A673 (cell line): Measurements from ENCODE around the gene PSMB2. TPM values are rescaled to one million over a fixed set of nuclear protein-coding genes. Genes with fewer than 3 reads are reported as not detected.

Experiments
- BruUV-seq: library from RNA; stranded (reverse); fragments of 400-500 nt; replicated peaks from 2 replicates; lab custom pipeline; 2021; lab: Mats Ljungman, UMichigan
- CTCF ChIA-PET: fragments of 300-600 bp; sonication (Branson Sonifier 250); formaldehyde crosslinking; loops from one replicate; lab custom pipeline; 2022; ENCODE audit warnings: antibody characterized with exemption; lab: Charles Lee
- POLR2A ChIA-PET: fragments of 300-600 bp; sonication (Branson Sonifier 250); formaldehyde crosslinking; loops from one replicate; lab custom pipeline; 2022; ENCODE audit warnings: antibody characterized with exemption; ENCODE audit not compliant: low non-redundant PET; lab: Charles Lee
- DNase-seq: peaks from one replicate; pipeline ENCODE4 v3.0.0-alpha.2; 2015; ENCODE audit warnings: low spot score
- H3K27ac ChIP-seq: fragments of 200-600 bp; sonication (generic); 2 replicates; pipeline ENCODE4 v1.5.1; 2016; ENCODE audit warnings: mixed run types, low read depth, mild to moderate bottlenecking, mixed read lengths, antibody characterized with exemption, low read length; ENCODE audit not compliant: poor library complexity, severe bottlenecking
- H3K27me3 ChIP-seq: fragments of 200-600 bp; sonication (generic); replicated peaks from 2 replicates; pipeline ENCODE4 v1.6.1; 2017; ENCODE audit warnings: mixed run types, low read depth, mild to moderate bottlenecking, mixed read lengths, antibody characterized with exemption, low read length; ENCODE audit not compliant: insufficient read depth, poor library complexity
- H3K36me3 ChIP-seq: fragments of 200-600 bp; sonication (generic); 2 replicates; pipeline ENCODE4 v1.6.1; 2016; ENCODE audit warnings: mixed run types, mild to moderate bottlenecking, mixed read lengths, antibody characterized with exemption, low read length; ENCODE audit not compliant: insufficient read depth, poor library complexity, severe bottlenecking
- H3K4me1 ChIP-seq: fragments of 200-600 bp; sonication (generic); 2 replicates; pipeline ENCODE4 v1.6.1; 2017; ENCODE audit warnings: mixed run types, mild to moderate bottlenecking, mixed read lengths, antibody characterized with exemption, low read length; ENCODE audit not compliant: insufficient read depth, poor library complexity, severe bottlenecking
- H3K4me3 ChIP-seq: fragments of 200-600 bp; sonication (generic); 2 replicates; pipeline ENCODE4 v1.5.1; 2016; ENCODE audit warnings: low read depth, mixed run types, mild to moderate bottlenecking, mixed read lengths, low read length; ENCODE audit not compliant: poor library complexity, severe bottlenecking
- H3K9me3 ChIP-seq: fragments of 200-600 bp; sonication (generic); 2 replicates; pipeline ENCODE4 v1.6.1; 2016; ENCODE audit warnings: mixed run types, low read depth, mild to moderate bottlenecking, mixed read lengths, antibody characterized with exemption, low read length; ENCODE audit not compliant: poor library complexity, severe bottlenecking
- CTCF ChIP-seq: fragments of 300-800, 200-600 bp; sonication (generic); conservative IDR thresholded peaks from 2 replicates; pipeline ENCODE4 v1.5.1; 2017; ENCODE audit warnings: low read depth, mild to moderate bottlenecking, antibody characterized with exemption, low read length, moderate library complexity, mixed read lengths
- EZH2 ChIP-seq: fragments of 200-600 bp; sonication (generic); IDR thresholded peaks from 2 replicates; pipeline ENCODE4 v1.6.1; 2017; ENCODE audit warnings: borderline replicate concordance, low read depth, mild to moderate bottlenecking, mixed read lengths, antibody characterized with exemption, low read length; ENCODE audit not compliant: poor library complexity, severe bottlenecking
- intact Hi-C: fragments of 100-400 bp; cut with micrococcal nuclease; formaldehyde crosslinking; loops from one replicate; pipeline ENCODE4 v1.10.0; 2022; ENCODE audit not compliant: unreplicated experiment
- total RNA-seq: library from RNA; stranded (reverse); gene quantifications from 2 replicates; pipeline ENCODE4 v1.2.3, GENCODE V29; 2021

PSMB2 gene
- total RNA-seq, 1 experiment from 2014 or later = 169 TPM

GRCh38 chr1:35574125-35574654, 67.1 kb downstream of the PSMB2 start:
- Histone ChIP-seq H3K4me1 (no peaks in the 10 kb centered on the region), H3K9me3 (no peaks in the 10 kb centered on the region), H3K27ac (no peak overlapping the region), H3K27me3 (no peaks in the 10 kb centered on the region), H3K4me3 (no peak overlapping the region), H3K36me3 (no peaks in the 10 kb centered on the region)
- no peak for DNase-seq
- BruUV-seq = no TSS peak
- POLR2A ChIA-PET = no interaction called here
- TF ChIP-seq CTCF (no peak), EZH2 (no peak)
- CTCF ChIA-PET = no interaction called here
- intact Hi-C loops = no loop called here

GRCh38 chr1:35573198-35574124, 67.9 kb downstream of the PSMB2 start, which contains the start of gene TFAP2E:
Gene TFAP2E, plus strand, starts transcription at chr1:35573314. Its CDS starts 264 bp downstream, at chr1:35573578.
- ChIA-PET CTCF (interaction anchor here (0.7 to 1.3 kb wide), 4 partner anchors 9 to 154 kb away, joined by 3 to 6 read pairs (median 4); no protein-coding TSS in a partner anchor), POLR2A (interaction anchor here (0.6 kb wide), 2 partner anchors 150 to 190 kb away, joined by 5 to 13 read pairs; no protein-coding TSS in a partner anchor)
- no peaks in the 10 kb centered on the region for H3K4me1 ChIP-seq
- DNase-seq = peak; percentile 70
- BruUV-seq = no TSS peak
- no peaks in the 10 kb centered on the region for H3K27me3 ChIP-seq
- no peaks in the 10 kb centered on the region for H3K36me3 ChIP-seq
- no peaks in the 10 kb centered on the region for H3K9me3 ChIP-seq
- intact Hi-C loops = no loop called here
- peak within 1 kb of the TSS; percentile 59 for H3K4me3 ChIP-seq
- no peak for TF ChIP-seq CTCF
- no peak for TF ChIP-seq EZH2
- no peak within 1 kb of the TSS for H3K27ac ChIP-seq

- H3K36me3 ChIP-seq = no peaks in the 10 kb centered on the region
- TF ChIP-seq CTCF = no peak
- no peak for TF ChIP-seq EZH2
- H3K9me3 ChIP-seq = no peaks in the 10 kb centered on the region
- no peak for DNase-seq
- no peaks in the 10 kb centered on the region for H3K27me3 ChIP-seq
- H3K4me3 ChIP-seq = no peak overlapping the region
- H3K4me1 ChIP-seq = no peaks in the 10 kb centered on the region
- CTCF ChIA-PET = interaction anchor here (0.7 to 1.3 kb wide), 4 partner anchors 8 to 155 kb away, joined by 3 to 6 read pairs (median 4); no protein-coding TSS in a partner anchor
- no peak overlapping the region for H3K27ac ChIP-seq
- intact Hi-C loops = no loop called here
- POLR2A ChIA-PET = interaction anchor here (0.6 kb wide), 1 partner anchor 55 kb away, joined by 3 read pairs; no protein-coding TSS in a partner anchor
- no TSS peak for BruUV-seq
These were observed 69.0 kb downstream of the PSMB2 start for GRCh38 chr1:35572296-35572695.
